ENCODE results near the gene E2F6. TPM values are rescaled to one million over a fixed set of nuclear protein-coding genes. Genes with fewer than 3 reads are reported as not detected.
"Not testable (repeated sequence)": the region's sequence is repeated elsewhere in the genome, so short reads cannot be mapped to it uniquely, and the experiment has no call there.

The E2F6 gene
- total and polyA plus RNA-seq, 2 of the 4 experiments (the other 2 are of a cell fraction) = 8.2 to 10.9 TPM

GRCh38 chr2:11405599-11406266, 60.2 kb downstream of the E2F6 start:
- Histone ChIP-seq H2BK120ac (ENCODE audit: low read depth, low read length) (peak overlapping the region; percentile 74), H3K9me1 (ENCODE audit: insufficient read depth, low read length) (peaks cover 18% of the 10 kb centered on the region), H3K9me3 (ENCODE audit: control insufficient read depth, insufficient read depth, low read length) (no peaks in the 10 kb centered on the region), H3K36me3 (ENCODE audit: control insufficient read depth, insufficient read depth, low read length) (no peaks in the 10 kb centered on the region), H4K8ac (ENCODE audit: low read depth in 2 of 2, low read length in 2 of 2) (peak overlapping the region; percentile 32 to 91; a peak in 3 of 4 replicates), H3K23ac (ENCODE audit: low read depth, low read length) (peak overlapping the region; percentile 59), H3K4me3 (ENCODE audit: insufficient read depth, low read depth, low read length) (no peak overlapping the region), H3K9ac (ENCODE audit: low read depth, low read length) (peak overlapping the region; percentile 0; the same call in 1 of the 2 replicates), H4K91ac (ENCODE audit: insufficient read depth, low read depth, low read length) (peak overlapping the region; percentile 87), H3K27me3 (ENCODE audit: control insufficient read depth, insufficient read depth, low read length) (no peaks in the 10 kb centered on the region), H3K14ac (replicated peaks; ENCODE audit: low read depth, low read length) (peak overlapping the region; percentile 84), H2AK9ac (replicated peaks; ENCODE audit: low read depth, low read length, poor library complexity) (peak overlapping the region; percentile 77), H2BK20ac (ENCODE audit: low read depth, low read length) (peak overlapping the region; percentile 85), H4K20me1 (ENCODE audit: insufficient read depth, low read length) (no peaks in the 10 kb centered on the region), H3K27ac (ENCODE audit: insufficient read depth, low read length) (peak overlapping the region; percentile 35; the same call in 1 of the 2 replicates), H3K18ac (ENCODE audit: low read depth, low read length) (peak overlapping the region; percentile 82), H3K4ac (ENCODE audit: low read depth, low read length) (peak overlapping the region; percentile 73), H3K4me2 (ENCODE audit: low read depth, low read length) (peak overlapping the region; percentile 13), H2BK15ac (ENCODE audit: low read depth, low read length) (peak overlapping the region; percentile 16; the same call in 2 of the 3 replicates), H3K4me1 (ENCODE audit: control insufficient read depth, insufficient read depth, low read length) (peaks cover 11% of the 10 kb centered on the region), H3K56ac (ENCODE audit: extremely low read depth, insufficient read depth, low read length) (peak overlapping the region; percentile 31; the same call in 1 of the 2 replicates), H2BK5ac (ENCODE audit: low read depth, low read length, poor library complexity, severe bottlenecking) (peak overlapping the region; percentile 66), H3K79me1 (ENCODE audit: low read depth in 1 of 2, low read length in 2 of 2) (peaks cover 0 to 8% of the 10 kb centered on the region in 2 experiments; a peak in 2 of 4 replicates), H2AFZ (replicated peaks; ENCODE audit: low read length, poor library complexity) (peak overlapping the region; percentile 90), H4K5ac (ENCODE audit: low read depth, low read length) (peak overlapping the region; percentile 89), H2AK5ac (ENCODE audit: low read depth, low read length) (peak overlapping the region; percentile 76)
- intact Hi-C loops (cut with micrococcal nuclease) (loop anchor here (2.0 kb wide), 1 partner anchor 31 kb away; no protein-coding TSS in a partner anchor), dilution Hi-C loops (cut with HindIII; ENCODE audit: low sequenced_read_pairs, unreplicated experiment) (no loop called here), in situ Hi-C loops (cut with MboI; ENCODE audit: low sequenced_read_pairs) (no loop called here)
- ChIA-PET CTCF (no interaction called here), POLR2A (ENCODE audit: unreplicated experiment) (no interaction called here)
- no peak for DNase-seq
- TF ChIP-seq CHD1 (IDR thresholded peaks at IDR 0.05; ENCODE audit: low read depth, low read length) (no peak), CTCF (conservative IDR thresholded peaks at IDR 0.05; ENCODE audit: low read depth, low read length) (no peak), USF2 (IDR thresholded peaks at IDR 0.05; ENCODE audit: low read depth, low read length) (no peak), CEBPB (IDR thresholded peaks at IDR 0.05; ENCODE audit: low read depth, low read length) (no peak)
- no TSS peak for BruUV-seq (replicated peaks)
- WGBS, 2 experiments (ENCODE audit: extremely low coverage in 2 of 2, insufficient read length in 1 of 2) = no CpG with 5 or more reads among the region's 5 CpGs
- ATAC-seq (ENCODE audit: low read depth) = no peak

GRCh38 chr2:11405074-11405406, 60.9 kb downstream of the E2F6 start:
- H3K56ac ChIP-seq (ENCODE audit: extremely low read depth, insufficient read depth, low read length); DNase-seq; ATAC-seq (ENCODE audit: low read depth); POLR2A ChIA-PET (ENCODE audit: unreplicated experiment); H3K27me3 ChIP-seq (ENCODE audit: control insufficient read depth, insufficient read depth, low read length); intact Hi-C loops (cut with micrococcal nuclease); in situ Hi-C loops (cut with MboI; ENCODE audit: low sequenced_read_pairs); H4K91ac ChIP-seq (ENCODE audit: insufficient read depth, low read depth, low read length); H3K79me1 ChIP-seq (ENCODE audit: low read depth in 1 of 2, low read length in 2 of 2); H2BK15ac ChIP-seq (ENCODE audit: low read depth, low read length); H4K8ac ChIP-seq (ENCODE audit: low read depth in 2 of 2, low read length in 2 of 2); H3K23ac ChIP-seq (ENCODE audit: low read depth, low read length); H3K14ac ChIP-seq (replicated peaks; ENCODE audit: low read depth, low read length); BruUV-seq (replicated peaks); H2BK20ac ChIP-seq (ENCODE audit: low read depth, low read length); H2AFZ ChIP-seq (replicated peaks; ENCODE audit: low read length, poor library complexity); H3K9ac ChIP-seq (ENCODE audit: low read depth, low read length); H4K5ac ChIP-seq (ENCODE audit: low read depth, low read length); H3K4me2 ChIP-seq (ENCODE audit: low read depth, low read length); H2BK120ac ChIP-seq (ENCODE audit: low read depth, low read length); H3K9me3 ChIP-seq (ENCODE audit: control insufficient read depth, insufficient read depth, low read length); H3K27ac ChIP-seq (ENCODE audit: insufficient read depth, low read length); dilution Hi-C loops (cut with HindIII; ENCODE audit: low sequenced_read_pairs, unreplicated experiment); CTCF ChIA-PET; H2AK9ac ChIP-seq (replicated peaks; ENCODE audit: low read depth, low read length, poor library complexity); H3K4ac ChIP-seq (ENCODE audit: low read depth, low read length); H4K20me1 ChIP-seq (ENCODE audit: insufficient read depth, low read length); H3K36me3 ChIP-seq (ENCODE audit: control insufficient read depth, insufficient read depth, low read length); H2BK5ac ChIP-seq (ENCODE audit: low read depth, low read length, poor library complexity, severe bottlenecking); H2AK5ac ChIP-seq (ENCODE audit: low read depth, low read length); H3K4me3 ChIP-seq (ENCODE audit: insufficient read depth, low read depth, low read length); H3K18ac ChIP-seq (ENCODE audit: low read depth, low read length): not testable (repeated sequence)
- WGBS, 2 experiments (ENCODE audit: extremely low coverage in 2 of 2, insufficient read length in 1 of 2) = 67% methylated on average over 1 of the region's 8 CpGs; no CpG with 5 or more reads in 1 of the 2 experiments
- Histone ChIP-seq H3K4me1 (ENCODE audit: control insufficient read depth, insufficient read depth, low read length) (peaks cover 11% of the 10 kb centered on the region), H3K9me1 (ENCODE audit: insufficient read depth, low read length) (peaks cover 16% of the 10 kb centered on the region)
